Cardiac muscle cell (in vitro differentiated cells and primary cell): ENCODE data around the gene CPEB4. TPM values are rescaled to one million over a fixed set of nuclear protein-coding genes. Genes with fewer than 3 reads are reported as not detected.

Source experiments
- DNase-seq, 2 donors: peaks; one replicate each; pipeline versions ENCODE4 v3.0.0 to v3.0.0-alpha.2; 2010 to 2017; ENCODE audit warnings: low read depth in 1 of 2, low spot score in 1 of 2
- H3K27ac ChIP-seq: fragments of 200-600 bp; sonication (generic); 2 replicates; pipeline ENCODE4 v1.5.1; 2016
- H3K27me3 ChIP-seq: fragments of 200-600 bp; sonication (generic); 2 replicates; pipeline ENCODE4 v1.6.0; 2016; ENCODE audit warnings: control low read depth
- H3K36me3 ChIP-seq: fragments of 200-600 bp; sonication (generic); 2 replicates; pipeline ENCODE4 v1.5.1; 2016; ENCODE audit warnings: control low read depth
- H3K4me1 ChIP-seq: fragments of 200-600 bp; sonication (generic); 2 replicates; pipeline ENCODE4 v1.8.1; 2017; ENCODE audit warnings: low read depth, mild to moderate bottlenecking, mixed run types
- H3K4me3 ChIP-seq: fragments of 200-600 bp; sonication (generic); 2 replicates; pipeline ENCODE4 v1.5.1; 2016; ENCODE audit warnings: mild to moderate bottlenecking
- H3K9me3 ChIP-seq: fragments of 200-600 bp; sonication (generic); 2 replicates; pipeline ENCODE4 v1.5.1; 2017; ENCODE audit warnings: low read depth, mild to moderate bottlenecking, control low read depth
- polyA plus RNA-seq: library from polyadenylated mRNA; unstranded; fragments of >200 nt; fragmentation: Nextera tagmentation; extraction: Ambion mirVana; gene quantifications from 2 replicates; pipeline ENCODE4 v1.2.1, GENCODE V29; 2016
- total RNA-seq: library from RNA; depleted of rRNA; stranded (reverse); fragments of >200 nt; gene quantifications from 2 replicates; pipeline ENCODE4 v1.2.3, GENCODE V29; 2016
- TF ChIP-seq, protein P1 (sequence below): IDR thresholded peaks from 2 replicates; pipeline ENCODE4 v1.5.1; 2012; ENCODE audit warnings: low read depth, mild to moderate bottlenecking, low read length

Gene CPEB4
- total and polyA plus RNA-seq, 2 experiments from 2014 or later, result 23.8 to 65.2 TPM

DNA sequence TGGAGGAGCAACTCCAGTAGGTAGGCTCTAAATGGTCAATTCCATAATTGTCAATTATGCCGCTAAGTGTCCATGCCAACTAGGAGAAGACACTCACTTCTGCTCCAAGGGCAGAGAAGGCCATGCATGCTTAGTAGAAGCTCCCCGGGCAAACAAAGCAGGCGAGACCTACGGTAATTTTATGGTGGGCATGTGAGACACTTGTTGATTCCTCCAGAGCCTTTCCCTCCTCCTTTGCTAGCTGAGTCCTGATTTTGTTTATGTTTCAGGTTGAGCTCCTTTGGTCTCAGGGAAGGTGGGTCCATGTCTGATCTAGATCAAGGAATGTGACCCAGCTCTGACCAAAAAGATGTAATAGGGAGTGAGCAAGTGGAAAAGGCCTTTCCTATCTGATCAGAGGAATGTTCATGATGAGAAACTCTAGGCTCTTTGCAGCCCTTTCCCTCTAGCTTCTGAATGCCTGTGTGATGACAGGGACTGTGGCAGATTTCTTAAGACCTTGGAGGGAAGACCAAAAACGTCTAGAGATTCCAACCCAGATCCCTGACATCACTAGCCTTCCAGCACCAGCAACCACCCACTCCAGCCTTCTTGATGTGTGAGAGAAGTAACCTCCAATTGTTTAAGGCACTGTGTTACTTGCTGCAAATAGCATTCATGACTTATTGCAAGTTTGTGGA, 7.7 kb upstream of the CPEB4 start:
- TF ChIP-seq, protein P1, sequence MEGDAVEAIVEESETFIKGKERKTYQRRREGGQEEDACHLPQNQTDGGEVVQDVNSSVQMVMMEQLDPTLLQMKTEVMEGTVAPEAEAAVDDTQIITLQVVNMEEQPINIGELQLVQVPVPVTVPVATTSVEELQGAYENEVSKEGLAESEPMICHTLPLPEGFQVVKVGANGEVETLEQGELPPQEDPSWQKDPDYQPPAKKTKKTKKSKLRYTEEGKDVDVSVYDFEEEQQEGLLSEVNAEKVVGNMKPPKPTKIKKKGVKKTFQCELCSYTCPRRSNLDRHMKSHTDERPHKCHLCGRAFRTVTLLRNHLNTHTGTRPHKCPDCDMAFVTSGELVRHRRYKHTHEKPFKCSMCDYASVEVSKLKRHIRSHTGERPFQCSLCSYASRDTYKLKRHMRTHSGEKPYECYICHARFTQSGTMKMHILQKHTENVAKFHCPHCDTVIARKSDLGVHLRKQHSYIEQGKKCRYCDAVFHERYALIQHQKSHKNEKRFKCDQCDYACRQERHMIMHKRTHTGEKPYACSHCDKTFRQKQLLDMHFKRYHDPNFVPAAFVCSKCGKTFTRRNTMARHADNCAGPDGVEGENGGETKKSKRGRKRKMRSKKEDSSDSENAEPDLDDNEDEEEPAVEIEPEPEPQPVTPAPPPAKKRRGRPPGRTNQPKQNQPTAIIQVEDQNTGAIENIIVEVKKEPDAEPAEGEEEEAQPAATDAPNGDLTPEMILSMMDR, result no peak
- H3K4me3 ChIP-seq, result no peak overlapping the region
- DNase-seq, result peak in 1 of 2 donors; percentile 66
- no peak overlapping the region for H3K27ac ChIP-seq
- no peaks in the 10 kb centered on the region for H3K27me3 ChIP-seq
- no peaks in the 10 kb centered on the region for H3K9me3 ChIP-seq
- peaks cover 33% of the 10 kb centered on the region for H3K4me1 ChIP-seq
- no peaks in the 10 kb centered on the region for H3K36me3 ChIP-seq

DNA sequence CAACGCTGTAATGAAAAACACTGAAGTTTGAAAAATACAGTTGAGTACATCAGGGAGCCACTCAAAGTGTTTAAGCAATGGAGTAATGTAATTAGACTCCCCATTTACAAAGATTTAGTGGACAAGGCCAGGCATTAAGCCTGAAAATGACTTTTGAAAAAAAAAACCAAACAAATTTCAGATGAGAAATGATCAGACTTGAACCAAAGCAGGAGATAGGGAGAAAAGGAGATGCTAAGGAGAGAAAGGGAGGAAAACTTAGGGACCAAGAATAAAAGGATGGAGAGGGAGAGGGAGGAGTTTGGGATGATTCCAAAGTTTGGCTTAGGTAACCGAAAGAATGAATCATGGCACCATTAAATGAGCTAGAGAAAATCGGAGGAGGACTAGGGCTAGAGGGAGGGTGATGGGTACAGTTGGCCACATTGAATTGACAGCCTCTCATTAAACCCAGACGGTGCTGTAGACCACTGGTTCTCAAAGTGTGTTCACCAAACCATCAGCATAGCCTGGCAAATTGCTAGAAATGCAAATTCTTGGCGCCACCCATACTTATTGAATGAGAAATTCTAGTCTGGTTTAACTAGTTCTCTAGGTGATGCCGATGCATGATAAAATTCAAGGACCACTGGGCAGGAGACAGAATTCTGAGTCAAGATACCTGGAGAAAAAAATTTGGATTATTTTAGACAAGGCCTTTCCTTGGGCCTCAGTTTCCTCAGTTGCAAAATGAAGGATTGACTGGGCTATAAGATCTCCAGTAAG, 6.2 kb upstream of the CPEB4 start:
- Histone ChIP-seq H3K27me3 (no peaks in the 10 kb centered on the region), H3K9me3 (no peaks in the 10 kb centered on the region), H3K36me3 (no peaks in the 10 kb centered on the region), H3K4me1 (peaks cover 34% of the 10 kb centered on the region), H3K27ac (no peak overlapping the region), H3K4me3 (no peak overlapping the region)
- no peak for DNase-seq
- TF ChIP-seq, protein P1, result no peak

DNA sequence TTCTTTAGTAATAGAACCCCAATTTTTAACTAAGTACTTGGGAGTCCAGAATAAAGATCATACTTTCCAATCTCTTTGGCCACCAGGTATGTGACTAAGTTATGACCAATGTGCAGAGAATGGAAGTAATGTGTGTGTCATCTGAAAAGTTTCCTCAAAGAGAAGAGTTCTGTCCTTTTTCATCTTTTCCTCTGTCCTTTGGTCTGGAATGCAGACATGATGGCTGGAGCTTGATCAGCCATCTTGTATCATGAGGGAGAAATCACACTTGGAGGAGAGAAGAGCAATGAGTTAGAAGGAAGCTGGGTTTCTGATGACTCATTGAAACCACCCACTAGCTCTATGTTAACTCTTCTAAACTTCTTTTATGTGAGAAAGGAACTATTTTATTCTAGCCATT, 5.5 kb upstream of the CPEB4 start:
- Histone ChIP-seq H3K27ac (no peak overlapping the region), H3K4me3 (no peak overlapping the region), H3K9me3 (no peaks in the 10 kb centered on the region), H3K36me3 (no peaks in the 10 kb centered on the region), H3K27me3 (no peaks in the 10 kb centered on the region), H3K4me1 (peaks cover 34% of the 10 kb centered on the region)
- TF ChIP-seq, protein P1, result no peak
- DNase-seq, result no peak

DNA sequence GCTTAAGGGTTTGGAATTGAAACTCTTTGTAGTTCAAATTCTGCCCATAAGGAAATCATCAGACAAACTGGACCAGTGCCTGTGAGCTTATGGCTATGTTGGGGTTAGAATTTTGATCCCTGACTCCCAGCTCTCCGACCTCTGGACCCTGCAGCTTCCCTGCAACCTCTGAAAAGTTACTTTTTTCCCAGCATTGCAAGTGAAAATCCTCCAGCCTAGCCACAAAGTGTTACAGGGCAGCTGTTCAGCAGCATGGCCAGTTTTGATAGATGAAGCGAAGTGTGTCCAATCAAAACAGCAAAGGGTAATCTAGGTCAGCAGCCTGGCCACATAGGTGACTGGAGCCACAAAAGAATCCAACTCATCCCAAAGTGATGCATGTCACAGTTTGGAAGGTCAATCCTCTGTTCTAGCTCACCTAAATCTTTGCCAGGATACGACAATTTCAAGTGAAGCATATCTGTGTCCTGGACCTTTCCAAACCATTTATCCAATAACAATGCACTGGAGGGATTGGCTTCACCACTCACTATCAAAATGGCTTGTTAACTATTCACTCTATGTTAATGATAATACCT, 4.7 kb upstream of the CPEB4 start:
- H3K4me1 ChIP-seq, result peaks cover 27% of the 10 kb centered on the region
- no peak for DNase-seq
- H3K27ac ChIP-seq, result no peak overlapping the region
- H3K9me3 ChIP-seq, result no peaks in the 10 kb centered on the region
- TF ChIP-seq, protein P1, result no peak
- no peaks in the 10 kb centered on the region for H3K36me3 ChIP-seq
- no peaks in the 10 kb centered on the region for H3K27me3 ChIP-seq
- H3K4me3 ChIP-seq, result no peak overlapping the region

DNA sequence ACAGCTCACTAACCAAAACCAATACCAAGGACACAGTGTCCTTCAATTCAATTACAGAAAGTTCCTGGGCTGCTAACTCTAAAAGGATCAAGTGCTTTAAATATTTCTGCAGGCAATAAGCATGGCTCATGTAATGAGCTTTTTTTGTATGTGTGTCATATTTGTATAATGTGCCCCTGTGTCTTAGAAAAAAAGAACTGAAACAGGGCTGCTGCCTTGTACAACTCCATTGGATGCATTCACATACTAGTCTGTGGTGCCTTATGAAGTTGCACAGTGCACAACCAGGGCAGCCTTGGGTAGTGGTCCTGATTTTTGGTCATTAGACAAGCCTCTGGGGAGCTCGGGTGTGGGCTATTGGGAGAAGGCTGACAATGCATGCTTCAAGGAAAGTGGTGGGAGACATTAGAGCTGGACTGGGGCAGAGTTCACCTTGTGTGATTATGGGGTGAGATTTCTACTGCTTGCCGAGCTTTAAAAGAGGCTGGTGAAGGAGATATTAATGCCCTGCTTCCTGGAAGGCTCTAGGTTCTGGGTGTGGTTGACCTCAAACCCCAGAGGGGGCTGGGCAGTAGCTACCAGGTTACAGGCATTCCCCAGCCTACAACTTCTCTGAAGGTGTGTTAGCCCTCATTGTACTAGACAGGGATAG, 3.6 kb upstream of the CPEB4 start:
- Histone ChIP-seq H3K27me3 (no peaks in the 10 kb centered on the region), H3K4me3 (no peak overlapping the region), H3K9me3 (no peaks in the 10 kb centered on the region), H3K27ac (no peak overlapping the region), H3K36me3 (no peaks in the 10 kb centered on the region), H3K4me1 (peaks cover 20% of the 10 kb centered on the region)
- DNase-seq, result no peak
- TF ChIP-seq, protein P1, result no peak
